ENCODE measurements around the gene CD274. TPM values are rescaled to one million over a fixed set of nuclear protein-coding genes. Genes with fewer than 3 reads are reported as not detected.
"Not testable (repeated sequence)": the region's sequence is repeated elsewhere in the genome, so short reads cannot be mapped to it uniquely, and the experiment has no call there.

Gene CD274
- polyA plus RNA-seq, 2 donors, result 0.62 to 0.98 TPM

GRCh38 chr9:5460157-5460556 lies 9.8 kb downstream of the CD274 start:
- Histone ChIP-seq H3K4me1 (ENCODE audit: control insufficient read depth in 2 of 2, insufficient read depth in 2 of 2, low read length in 1 of 2) (peaks cover 0 to 2% of the 10 kb centered on the region in 2 donors), H3K27ac (ENCODE audit: low read depth in 2 of 2, low read length in 1 of 2) (no peak overlapping the region), H3K9me3 (ENCODE audit: control insufficient read depth in 2 of 2, insufficient read depth in 1 of 2, low read depth in 1 of 2, low read length in 1 of 2) (no peaks in the 10 kb centered on the region), H3K4me3 (ENCODE audit: low read depth in 1 of 2, low read length in 2 of 2) (no peak overlapping the region), H3K27me3 (ENCODE audit: control insufficient read depth in 1 of 2, insufficient read depth in 2 of 2, low read length in 2 of 2) (no peaks in the 10 kb centered on the region), H3K36me3 (ENCODE audit: control insufficient read depth in 2 of 2, insufficient read depth in 2 of 2, low read length in 1 of 2) (peaks cover 0 to 2% of the 10 kb centered on the region in 2 donors)
- WGBS, 2 donors, result 77 to 91% methylated on average over 1 of the region's 1 CpG

- WGBS, 2 donors, result 88 to 89% methylated on average over 4 of the region's 4 CpGs
- not testable (repeated sequence) for H3K4me3 ChIP-seq (ENCODE audit: low read depth in 1 of 2, low read length in 2 of 2); H3K36me3 ChIP-seq (ENCODE audit: control insufficient read depth in 2 of 2, insufficient read depth in 2 of 2, low read length in 1 of 2); H3K27me3 ChIP-seq (ENCODE audit: control insufficient read depth in 1 of 2, insufficient read depth in 2 of 2, low read length in 2 of 2); H3K4me1 ChIP-seq (ENCODE audit: control insufficient read depth in 2 of 2, insufficient read depth in 2 of 2, low read length in 1 of 2); H3K9me3 ChIP-seq (ENCODE audit: control insufficient read depth in 2 of 2, insufficient read depth in 1 of 2, low read depth in 1 of 2, low read length in 1 of 2); H3K27ac ChIP-seq (ENCODE audit: low read depth in 2 of 2, low read length in 1 of 2)
These were observed 14.5 kb downstream of the CD274 start for GRCh38 chr9:5464831-5465330.

DNA sequence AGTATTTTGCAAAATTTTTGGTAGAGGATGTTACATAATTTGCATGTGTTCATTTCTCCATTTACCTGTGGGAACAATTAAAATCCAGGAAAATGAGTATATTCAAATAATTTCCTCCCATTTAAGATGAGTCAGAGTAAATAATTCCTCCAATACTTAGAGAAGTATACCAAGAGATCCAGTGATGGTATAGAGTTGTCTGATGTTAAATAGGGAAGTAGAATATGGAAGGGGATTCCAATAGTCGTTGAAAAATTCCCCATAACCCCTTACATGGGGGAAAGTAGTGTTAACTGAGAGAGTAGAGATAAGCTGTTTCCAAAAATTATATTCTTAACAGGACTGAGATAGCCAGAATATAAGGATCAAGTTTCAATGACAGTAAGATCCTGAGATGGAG lies 15.7 kb downstream of the CD274 start:
- H3K4me3 ChIP-seq (ENCODE audit: low read depth in 1 of 2, low read length in 2 of 2), result no peak overlapping the region
- no peaks in the 10 kb centered on the region for H3K36me3 ChIP-seq (ENCODE audit: control insufficient read depth in 2 of 2, insufficient read depth in 2 of 2, low read length in 1 of 2)
- no peaks in the 10 kb centered on the region for H3K9me3 ChIP-seq (ENCODE audit: control insufficient read depth in 2 of 2, insufficient read depth in 1 of 2, low read depth in 1 of 2, low read length in 1 of 2)
- WGBS, 2 donors, result 81 to 85% methylated on average over 1 of the region's 1 CpG
- no peaks in the 10 kb centered on the region for H3K27me3 ChIP-seq (ENCODE audit: control insufficient read depth in 1 of 2, insufficient read depth in 2 of 2, low read length in 2 of 2)
- no peaks in the 10 kb centered on the region for H3K4me1 ChIP-seq (ENCODE audit: control insufficient read depth in 2 of 2, insufficient read depth in 2 of 2, low read length in 1 of 2)
- no peak overlapping the region for H3K27ac ChIP-seq (ENCODE audit: low read depth in 2 of 2, low read length in 1 of 2)

GRCh38 chr9:5466766-5467165 lies 16.4 kb downstream of the CD274 start:
- no peak overlapping the region for H3K4me3 ChIP-seq (ENCODE audit: low read depth in 1 of 2, low read length in 2 of 2)
- WGBS, 2 donors, result 81 to 92% methylated on average over 2 of the region's 2 CpGs
- H3K4me1 ChIP-seq (ENCODE audit: control insufficient read depth in 2 of 2, insufficient read depth in 2 of 2, low read length in 1 of 2), result no peaks in the 10 kb centered on the region
- H3K27me3 ChIP-seq (ENCODE audit: control insufficient read depth in 1 of 2, insufficient read depth in 2 of 2, low read length in 2 of 2), result no peaks in the 10 kb centered on the region
- no peaks in the 10 kb centered on the region for H3K9me3 ChIP-seq (ENCODE audit: control insufficient read depth in 2 of 2, insufficient read depth in 1 of 2, low read depth in 1 of 2, low read length in 1 of 2)
- no peak overlapping the region for H3K27ac ChIP-seq (ENCODE audit: low read depth in 2 of 2, low read length in 1 of 2)
- no peaks in the 10 kb centered on the region for H3K36me3 ChIP-seq (ENCODE audit: control insufficient read depth in 2 of 2, insufficient read depth in 2 of 2, low read length in 1 of 2)

GRCh38 chr9:5468850-5469249 lies 18.5 kb downstream of the CD274 start:
- Histone ChIP-seq H3K27me3 (ENCODE audit: control insufficient read depth in 1 of 2, insufficient read depth in 2 of 2, low read length in 2 of 2) (no peaks in the 10 kb centered on the region), H3K27ac (ENCODE audit: low read depth in 2 of 2, low read length in 1 of 2) (no peak overlapping the region), H3K4me1 (ENCODE audit: control insufficient read depth in 2 of 2, insufficient read depth in 2 of 2, low read length in 1 of 2) (no peaks in the 10 kb centered on the region), H3K9me3 (ENCODE audit: control insufficient read depth in 2 of 2, insufficient read depth in 1 of 2, low read depth in 1 of 2, low read length in 1 of 2) (no peaks in the 10 kb centered on the region), H3K4me3 (ENCODE audit: low read depth in 1 of 2, low read length in 2 of 2) (no peak overlapping the region), H3K36me3 (ENCODE audit: control insufficient read depth in 2 of 2, insufficient read depth in 2 of 2, low read length in 1 of 2) (no peaks in the 10 kb centered on the region)
- 58 to 62% methylated on average over 5 of the region's 5 CpGs for WGBS, 2 donors

DNA sequence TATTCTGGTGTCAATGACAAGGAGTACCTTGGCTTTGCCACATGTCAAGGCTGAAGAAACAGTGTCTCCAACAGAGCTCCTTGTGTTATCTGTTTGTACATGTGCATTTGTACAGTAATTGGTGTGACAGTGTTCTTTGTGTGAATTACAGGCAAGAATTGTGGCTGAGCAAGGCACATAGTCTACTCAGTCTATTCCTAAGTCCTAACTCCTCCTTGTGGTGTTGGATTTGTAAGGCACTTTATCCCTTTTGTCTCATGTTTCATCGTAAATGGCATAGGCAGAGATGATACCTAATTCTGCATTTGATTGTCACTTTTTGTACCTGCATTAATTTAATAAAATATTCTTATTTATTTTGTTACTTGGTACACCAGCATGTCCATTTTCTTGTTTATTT lies 19.8 kb downstream of the CD274 start:
- Histone ChIP-seq H3K27me3 (ENCODE audit: control insufficient read depth in 1 of 2, insufficient read depth in 2 of 2, low read length in 2 of 2) (no peaks in the 10 kb centered on the region), H3K4me1 (ENCODE audit: control insufficient read depth in 2 of 2, insufficient read depth in 2 of 2, low read length in 1 of 2) (no peaks in the 10 kb centered on the region), H3K27ac (ENCODE audit: low read depth in 2 of 2, low read length in 1 of 2) (no peak overlapping the region), H3K4me3 (ENCODE audit: low read depth in 1 of 2, low read length in 2 of 2) (no peak overlapping the region), H3K36me3 (ENCODE audit: control insufficient read depth in 2 of 2, insufficient read depth in 2 of 2, low read length in 1 of 2) (no peaks in the 10 kb centered on the region), H3K9me3 (ENCODE audit: control insufficient read depth in 2 of 2, insufficient read depth in 1 of 2, low read depth in 1 of 2, low read length in 1 of 2) (no peaks in the 10 kb centered on the region)
- 83 to 86% methylated on average over 1 of the region's 1 CpG for WGBS, 2 donors

DNA sequence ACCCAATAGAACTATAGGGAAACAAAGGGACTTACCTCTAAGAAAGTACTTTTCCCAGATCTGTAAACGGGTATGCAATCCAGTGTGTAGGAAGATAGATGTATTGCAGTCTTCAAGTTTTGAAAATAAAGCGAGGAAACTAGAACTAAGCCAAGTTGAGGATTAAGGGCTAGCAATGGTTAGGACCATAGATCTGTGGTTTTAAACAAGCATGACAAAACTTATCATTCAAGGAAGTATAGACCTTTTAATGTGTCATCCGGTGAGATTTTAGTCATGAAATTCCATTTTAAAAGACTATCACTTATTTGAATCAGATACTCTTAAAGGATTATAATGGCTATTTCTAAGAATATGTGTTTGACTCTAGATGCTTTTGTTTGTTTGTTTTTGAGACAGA lies 20.5 kb downstream of the CD274 start:
- H3K27me3 ChIP-seq (ENCODE audit: control insufficient read depth in 1 of 2, insufficient read depth in 2 of 2, low read length in 2 of 2), result no peaks in the 10 kb centered on the region
- no peaks in the 10 kb centered on the region for H3K9me3 ChIP-seq (ENCODE audit: control insufficient read depth in 2 of 2, insufficient read depth in 1 of 2, low read depth in 1 of 2, low read length in 1 of 2)
- no peak overlapping the region for H3K4me3 ChIP-seq (ENCODE audit: low read depth in 1 of 2, low read length in 2 of 2)
- no peaks in the 10 kb centered on the region for H3K36me3 ChIP-seq (ENCODE audit: control insufficient read depth in 2 of 2, insufficient read depth in 2 of 2, low read length in 1 of 2)
- no peaks in the 10 kb centered on the region for H3K4me1 ChIP-seq (ENCODE audit: control insufficient read depth in 2 of 2, insufficient read depth in 2 of 2, low read length in 1 of 2)
- 83 to 84% methylated on average over 3 of the region's 3 CpGs for WGBS, 2 donors
- no peak overlapping the region for H3K27ac ChIP-seq (ENCODE audit: low read depth in 2 of 2, low read length in 1 of 2)

- not testable (repeated sequence) for H3K4me3 ChIP-seq (ENCODE audit: low read depth in 1 of 2, low read length in 2 of 2); H3K9me3 ChIP-seq (ENCODE audit: control insufficient read depth in 2 of 2, insufficient read depth in 1 of 2, low read depth in 1 of 2, low read length in 1 of 2); H3K27ac ChIP-seq (ENCODE audit: low read depth in 2 of 2, low read length in 1 of 2); H3K4me1 ChIP-seq (ENCODE audit: control insufficient read depth in 2 of 2, insufficient read depth in 2 of 2, low read length in 1 of 2); H3K27me3 ChIP-seq (ENCODE audit: control insufficient read depth in 1 of 2, insufficient read depth in 2 of 2, low read length in 2 of 2); H3K36me3 ChIP-seq (ENCODE audit: control insufficient read depth in 2 of 2, insufficient read depth in 2 of 2, low read length in 1 of 2)
- WGBS, 2 donors, result 89 to 93% methylated on average over 2 of the region's 2 CpGs
These were observed 25.3 kb downstream of the CD274 start for GRCh38 chr9:5475611-5476010.

DNA sequence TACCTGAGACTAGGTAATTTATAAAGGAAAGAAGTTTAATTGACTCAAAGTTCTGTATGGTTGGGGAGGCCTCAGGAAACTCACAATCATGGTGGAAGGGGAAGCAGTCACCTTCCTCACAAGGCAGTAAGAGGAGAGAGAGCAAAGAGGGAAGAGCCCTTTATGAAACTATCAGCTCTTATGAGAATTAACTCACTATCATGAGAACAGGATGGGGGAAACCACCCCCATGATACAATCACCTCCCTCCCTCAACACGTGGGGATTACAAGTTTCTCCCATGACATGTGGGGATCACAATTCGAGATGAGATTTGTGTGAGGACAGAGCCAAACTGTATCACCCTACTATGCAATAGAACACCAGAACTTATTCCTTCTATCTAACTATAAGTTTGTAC lies 27.9 kb downstream of the CD274 start:
- no peak overlapping the region for H3K27ac ChIP-seq (ENCODE audit: low read depth in 2 of 2, low read length in 1 of 2)
- 82 to 83% methylated on average over 2 of the region's 2 CpGs for WGBS, 2 donors
- no peaks in the 10 kb centered on the region for H3K4me1 ChIP-seq (ENCODE audit: control insufficient read depth in 2 of 2, insufficient read depth in 2 of 2, low read length in 1 of 2)
- no peaks in the 10 kb centered on the region for H3K36me3 ChIP-seq (ENCODE audit: control insufficient read depth in 2 of 2, insufficient read depth in 2 of 2, low read length in 1 of 2)
- peaks cover 0 to 4% of the 10 kb centered on the region in 2 donors for H3K9me3 ChIP-seq (ENCODE audit: control insufficient read depth in 2 of 2, insufficient read depth in 1 of 2, low read depth in 1 of 2, low read length in 1 of 2)
- H3K27me3 ChIP-seq (ENCODE audit: control insufficient read depth in 1 of 2, insufficient read depth in 2 of 2, low read length in 2 of 2), result no peaks in the 10 kb centered on the region
- no peak overlapping the region for H3K4me3 ChIP-seq (ENCODE audit: low read depth in 1 of 2, low read length in 2 of 2)

DNA sequence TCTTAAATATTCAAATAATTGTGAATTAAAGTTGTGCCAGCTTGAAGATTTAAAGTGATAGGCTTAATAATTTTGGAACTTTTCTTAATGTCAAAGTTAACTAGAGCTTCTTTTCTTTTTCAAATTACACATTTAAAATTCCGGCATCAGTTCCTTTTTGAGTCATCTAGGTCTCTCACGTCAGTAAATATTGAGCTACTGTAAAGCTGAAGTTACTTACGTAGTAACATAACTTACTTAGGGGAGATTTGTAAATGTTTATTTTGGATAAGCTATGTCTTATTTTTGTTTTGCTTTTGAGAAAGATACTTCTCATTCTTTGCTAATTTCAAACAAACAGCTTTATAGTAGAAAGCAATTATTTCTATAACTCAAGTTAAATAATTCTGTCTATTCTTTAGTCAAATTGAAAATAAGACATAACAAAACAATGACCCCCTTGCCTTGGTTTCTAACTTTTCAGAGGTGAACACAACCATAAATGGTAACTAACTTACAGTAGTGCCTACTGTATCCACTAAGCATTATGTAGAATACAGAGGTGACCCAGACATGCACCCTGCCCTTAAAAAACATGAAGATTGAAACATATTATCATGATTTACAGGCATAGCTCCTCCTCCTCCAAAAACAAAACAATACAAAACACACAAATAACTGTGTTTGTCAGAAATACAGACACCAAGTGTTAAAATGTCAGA lies 29.8 kb downstream of the CD274 start:
- WGBS, 2 donors, result 70 to 73% methylated on average over 3 of the region's 3 CpGs
- H3K4me1 ChIP-seq (ENCODE audit: control insufficient read depth in 2 of 2, insufficient read depth in 2 of 2, low read length in 1 of 2), result no peaks in the 10 kb centered on the region

More for the DNA sequence above, 29.8 kb downstream of the CD274 start:
- Histone ChIP-seq H3K27me3 (ENCODE audit: control insufficient read depth in 1 of 2, insufficient read depth in 2 of 2, low read length in 2 of 2) (no peaks in the 10 kb centered on the region), H3K9me3 (ENCODE audit: control insufficient read depth in 2 of 2, insufficient read depth in 1 of 2, low read depth in 1 of 2, low read length in 1 of 2) (peaks cover 0 to 4% of the 10 kb centered on the region in 2 donors), H3K27ac (ENCODE audit: low read depth in 2 of 2, low read length in 1 of 2) (no peak overlapping the region), H3K36me3 (ENCODE audit: control insufficient read depth in 2 of 2, insufficient read depth in 2 of 2, low read length in 1 of 2) (no peaks in the 10 kb centered on the region), H3K4me3 (ENCODE audit: low read depth in 1 of 2, low read length in 2 of 2) (no peak overlapping the region)
